GM10847 (cell line): Measurements from ENCODE around the gene VWCE.

Experiments used
- POLR2A ChIP-seq: IDR thresholded peaks from 2 replicates; pipeline ENCODE4 v1.6.1; 2011; ENCODE audit not compliant: insufficient read length; ENCODE audit errors: extremely low read depth

Gene VWCE

DNA sequence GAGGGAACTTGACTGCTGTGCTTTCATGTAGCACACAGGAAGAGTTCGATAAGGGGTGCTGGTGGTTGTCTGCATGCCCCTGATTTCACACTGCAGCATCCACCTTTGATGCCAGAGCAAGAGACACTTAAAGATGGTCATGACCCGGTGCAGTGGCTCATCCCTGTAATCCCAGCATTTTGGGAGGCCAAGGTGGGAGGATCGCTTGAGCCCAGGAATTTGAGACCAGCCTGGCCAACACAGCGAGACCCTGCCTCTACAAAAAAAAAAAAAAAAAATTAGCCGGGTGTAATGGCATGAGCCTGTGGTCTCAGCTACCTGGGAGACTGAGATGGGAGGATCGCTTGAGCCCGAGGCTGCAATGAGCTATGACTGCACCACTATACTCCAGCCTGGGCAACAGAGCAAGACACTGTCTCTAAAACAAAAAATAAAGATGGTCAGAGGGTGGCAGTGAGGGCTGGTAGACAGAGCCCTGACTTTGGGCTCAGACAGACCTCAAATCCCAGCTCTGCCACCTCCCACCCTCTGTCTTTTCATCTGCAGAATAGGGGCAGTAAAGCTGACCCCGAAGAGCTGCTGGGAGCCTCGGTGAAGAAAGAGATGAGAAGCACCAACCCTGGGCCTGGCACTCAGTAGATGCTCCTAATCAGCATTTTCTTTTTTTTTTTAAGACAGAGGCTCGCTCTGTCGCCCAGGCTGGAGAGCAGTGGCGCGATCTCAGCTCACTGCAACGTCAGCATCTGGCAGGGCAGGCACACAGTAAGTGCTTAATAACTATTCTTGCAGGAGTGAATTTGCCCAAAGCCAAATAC lies 17.7 kb downstream of the VWCE start:
- no peak for TF ChIP-seq POLR2A

GRCh38 chr11:61275191-61275590 lies 19.9 kb downstream of the VWCE start:
- no peak for TF ChIP-seq POLR2A

GRCh38 chr11:61274084-61274483 lies 21.0 kb downstream of the VWCE start:
- no peak for TF ChIP-seq POLR2A

DNA sequence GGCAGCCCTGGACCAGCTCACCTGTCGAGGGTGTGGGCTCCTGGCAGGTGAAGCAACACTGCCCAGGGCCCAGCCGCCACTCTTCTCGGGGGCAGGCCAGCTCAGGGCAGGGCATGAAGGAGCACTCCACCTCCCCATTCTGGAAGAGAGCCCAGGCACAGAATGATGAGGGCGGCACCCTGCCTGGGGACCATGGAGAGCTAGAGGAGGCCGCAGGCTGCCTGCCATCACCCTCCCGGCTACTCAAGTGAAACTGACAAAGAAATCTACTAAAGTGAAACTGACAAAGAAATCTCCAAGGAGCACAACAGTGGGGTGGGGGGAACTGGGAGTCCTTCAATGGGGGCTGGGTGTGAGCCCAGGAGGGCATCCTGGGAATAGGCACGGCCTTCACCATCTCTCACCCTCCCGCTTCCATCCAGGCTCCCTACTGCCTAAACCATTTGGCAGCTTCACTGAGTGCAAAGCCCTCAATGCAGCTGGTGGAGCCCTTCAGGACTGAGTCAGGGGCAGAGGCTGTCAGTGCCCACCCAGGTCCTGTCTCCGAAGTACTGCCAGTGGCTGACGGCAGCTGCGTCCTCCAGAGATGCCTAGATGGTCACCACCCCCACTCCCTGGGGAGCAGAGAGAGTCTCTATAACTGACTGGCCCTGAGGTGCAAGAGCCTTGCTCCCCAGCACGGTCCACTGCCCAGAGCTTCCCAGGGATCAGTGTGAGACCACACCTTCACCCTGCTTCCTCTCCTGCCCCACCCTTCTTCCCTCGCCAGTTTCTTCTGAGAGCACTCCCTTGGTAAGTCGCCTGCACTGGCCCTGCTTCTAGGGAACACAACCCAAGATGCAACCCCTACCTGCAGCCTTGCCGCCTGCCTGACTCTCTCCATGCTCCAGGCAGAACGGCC lies 21.7 kb downstream of the VWCE start:
- TF ChIP-seq POLR2A: no peak

GRCh38 chr11:61272731-61273130 lies 22.4 kb downstream of the VWCE start:
- TF ChIP-seq POLR2A: no peak

GRCh38 chr11:61270354-61271076 lies 24.6 kb downstream of the VWCE start:
- no peak for TF ChIP-seq POLR2A

DNA sequence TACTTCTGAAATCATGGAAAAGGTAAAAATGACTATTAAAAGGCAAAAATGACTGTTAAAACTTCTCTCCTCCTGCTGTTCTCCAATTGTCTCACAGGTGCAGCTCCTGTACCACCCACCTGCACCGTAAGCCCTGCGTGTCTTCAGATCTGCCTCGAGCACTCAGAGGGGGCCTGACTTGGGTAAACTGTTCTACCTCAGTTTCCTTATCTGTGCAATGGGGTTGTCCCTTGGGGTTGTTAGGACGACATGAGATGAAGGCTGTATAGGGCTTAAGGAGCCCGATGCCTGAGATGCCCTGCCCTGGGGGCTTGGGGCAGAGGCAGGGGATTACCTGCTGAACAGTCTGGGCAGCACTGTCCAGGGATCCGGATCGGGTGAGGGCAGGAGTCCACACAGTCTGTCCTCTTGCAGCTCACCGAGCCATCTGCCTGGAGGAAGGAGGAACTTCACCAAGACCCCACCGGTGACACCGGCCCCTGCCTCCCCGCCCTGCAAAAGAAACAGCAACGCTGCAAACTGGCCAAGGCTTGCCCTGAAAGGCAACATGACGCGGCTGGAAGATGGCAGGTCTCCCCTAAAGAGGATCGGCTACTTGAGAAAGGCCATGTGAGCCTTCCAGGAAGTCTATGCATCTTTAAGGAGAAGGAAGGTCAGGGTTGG lies 26.4 kb downstream of the VWCE start:
- no peak for TF ChIP-seq POLR2A

DNA sequence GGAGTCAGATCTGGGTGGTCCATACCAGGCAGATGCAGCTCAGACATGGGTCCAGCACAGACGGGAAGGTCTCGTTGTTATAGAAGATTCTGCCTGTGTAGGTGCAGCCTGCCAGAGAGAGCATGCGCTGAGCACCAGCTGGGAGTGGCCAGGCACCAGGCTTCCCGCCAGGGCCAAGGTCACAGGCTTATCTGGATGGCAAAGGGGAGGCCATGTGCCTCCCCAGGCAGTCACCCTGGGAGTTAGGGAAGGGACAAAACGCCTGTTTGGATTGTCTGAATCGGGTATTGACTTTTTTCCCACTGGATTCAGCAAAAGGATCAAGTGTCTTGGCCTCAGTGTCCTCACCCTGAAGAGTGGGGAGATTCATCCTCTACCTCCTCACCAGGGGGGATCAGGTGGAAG lies 27.7 kb downstream of the VWCE start:
- TF ChIP-seq POLR2A: no peak

GRCh38 chr11:61266602-61267001 lies 28.5 kb downstream of the VWCE start:
- TF ChIP-seq POLR2A: no peak

DNA sequence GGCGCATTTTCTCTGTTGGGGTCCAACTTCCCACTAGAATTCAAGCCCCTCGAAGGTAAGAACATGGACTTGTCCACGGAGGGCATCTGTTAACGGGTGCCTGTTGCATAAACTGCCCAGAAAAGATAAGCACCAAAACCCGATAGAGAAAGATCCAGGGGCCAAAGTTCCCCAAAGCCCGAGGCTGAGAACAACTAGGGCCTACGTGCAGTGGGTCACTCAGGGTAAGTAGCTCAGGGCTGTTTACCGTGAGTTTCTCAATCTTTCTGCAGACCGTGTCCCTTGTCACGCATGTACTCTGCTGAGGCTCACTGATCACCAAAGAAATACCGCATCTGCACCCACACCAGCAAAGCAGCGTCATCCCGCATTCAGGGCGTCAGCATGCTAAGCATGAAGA lies 29.8 kb downstream of the VWCE start:
- no peak for TF ChIP-seq POLR2A

DNA sequence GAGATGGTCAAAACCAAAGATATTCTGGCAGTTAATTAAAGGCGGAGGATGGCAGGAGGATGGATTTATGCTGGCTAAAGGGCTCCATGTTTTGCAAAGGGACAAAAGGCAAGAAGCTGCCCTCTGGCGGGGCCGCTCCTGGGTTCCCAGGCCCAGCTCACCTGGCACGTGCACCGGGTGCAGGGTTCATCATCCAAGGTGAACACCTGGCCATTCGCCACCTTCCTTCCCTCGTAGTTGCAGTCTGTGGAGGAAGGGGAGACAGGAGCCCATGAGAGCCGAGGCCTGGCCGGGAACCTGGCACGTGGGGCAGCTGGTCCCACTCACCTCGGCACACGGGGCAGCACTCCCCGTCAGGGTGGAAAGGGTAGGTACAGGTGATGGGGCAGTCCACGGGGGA lies 30.3 kb downstream of the VWCE start:
- TF ChIP-seq POLR2A: no peak

GRCh38 chr11:61264371-61264770 lies 30.7 kb downstream of the VWCE start:
- TF ChIP-seq POLR2A: no peak

DNA sequence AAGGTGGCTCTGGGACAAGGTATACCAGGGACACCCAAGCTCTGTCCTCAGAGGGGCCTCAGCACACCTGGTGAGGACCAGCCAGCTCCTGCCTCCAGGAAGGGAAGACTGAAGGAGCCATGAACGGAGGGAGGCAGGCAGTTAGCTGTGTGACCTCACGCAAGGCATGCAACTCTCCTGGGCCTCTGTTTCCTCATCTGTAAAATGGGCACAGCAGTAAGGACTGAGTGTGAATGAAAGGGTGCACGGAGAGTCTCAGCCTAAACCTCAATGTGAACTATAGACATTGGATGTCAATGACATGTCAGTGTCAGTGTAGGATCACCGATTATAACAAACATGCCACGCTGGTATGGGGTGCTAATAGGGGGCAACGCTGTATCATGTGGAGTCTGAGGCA lies 35.8 kb downstream of the VWCE start:
- TF ChIP-seq POLR2A: no peak

DNA sequence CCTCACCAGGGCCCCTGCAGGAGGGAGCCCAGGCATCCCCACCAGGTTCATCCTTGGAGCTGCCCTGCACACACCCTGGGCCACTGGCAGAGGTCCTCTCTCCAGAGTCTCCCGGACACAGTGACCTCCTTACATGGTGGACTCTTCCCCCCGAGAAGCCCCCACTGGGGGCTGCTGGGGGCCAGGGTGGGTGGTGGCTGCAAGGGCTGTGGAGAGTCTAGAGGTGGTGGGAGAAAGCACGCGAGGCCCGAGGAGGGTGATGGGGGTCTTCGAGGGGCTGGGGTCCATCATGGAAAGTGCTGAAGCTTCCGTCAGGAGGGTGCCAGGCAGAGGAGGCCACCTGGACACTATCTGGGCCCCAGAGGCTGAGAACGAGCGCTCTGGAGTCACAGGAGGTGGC lies 36.6 kb downstream of the VWCE start:
- no peak for TF ChIP-seq POLR2A
